Mucosa of descending colon (tissue), 3 donors: Measurements from ENCODE around the gene RAPH1. TPM values are rescaled to one million over a fixed set of nuclear protein-coding genes. Genes with fewer than 3 reads are reported as not detected.

ENCODE experiments used
- ATAC-seq: fragments of 200-7000 bp; cut with Tn5 transposase; one replicate; pipeline ENCODE4 v1.9.1; 2020; ENCODE audit warnings: mild to moderate bottlenecking, moderate library complexity
- DNase-seq, 3 donors: peaks; one replicate each; pipeline ENCODE4 v3.0.0-alpha.2; 2020
- H3K36me3 ChIP-seq: fragments of 200-600 bp; one replicate; pipeline ENCODE4 v1.8.0; 2021; ENCODE audit warnings: low read depth, mild to moderate bottlenecking
- H3K4me1 ChIP-seq: fragments of 200-600 bp; one replicate; pipeline ENCODE4 v1.8.0; 2021; ENCODE audit warnings: low read depth, mild to moderate bottlenecking
- H3K4me3 ChIP-seq: fragments of 200-600 bp; one replicate; pipeline ENCODE4 v1.8.0; 2021; ENCODE audit warnings: mild to moderate bottlenecking
- H3K9me3 ChIP-seq: fragments of 200-600 bp; one replicate; pipeline ENCODE4 v1.8.0; 2021; ENCODE audit warnings: mild to moderate bottlenecking
- intact Hi-C, 2 donors: fragments of 100-400 bp; cut with DNase I in 1 of 2; cut with micrococcal nuclease in 1 of 2; formaldehyde crosslinking; loops; one replicate each; pipeline versions ENCODE4 v1.11.0 to v1.11.1; 2022; cut with DNase I, micrococcal nuclease
- total RNA-seq, 3 donors: library from RNA; stranded (reverse); fragmentation: NEBNext Ultra II Directional in 2 of 3; extraction: Animal tissue kit (Norgen Biotek cat#: 25700) in 2 of 3; gene quantifications; one replicate each; pipeline versions ENCODE4 v1.2.1 to v1.2.4, GENCODE V29; 2021 to 2023
- TF ChIP-seq, protein P1 (sequence below): fragments of 200-600 bp; IDR thresholded peaks from one replicate; pipeline ENCODE4 v1.8.0; 2022; ENCODE audit warnings: antibody characterized with exemption, mild to moderate bottlenecking
- donor health status: DM: no; HTN: no; CAD: no; lungs with moderate emphysema.
- donor health status: DM: no; HTN: no; CAD: no.
- donor health status: DM: no; HTN: yes; CAD: no.

Gene RAPH1
- total RNA-seq, 3 donors from 2014 or later, result 48.4 to 60.2 (median 50.4) TPM

DNA sequence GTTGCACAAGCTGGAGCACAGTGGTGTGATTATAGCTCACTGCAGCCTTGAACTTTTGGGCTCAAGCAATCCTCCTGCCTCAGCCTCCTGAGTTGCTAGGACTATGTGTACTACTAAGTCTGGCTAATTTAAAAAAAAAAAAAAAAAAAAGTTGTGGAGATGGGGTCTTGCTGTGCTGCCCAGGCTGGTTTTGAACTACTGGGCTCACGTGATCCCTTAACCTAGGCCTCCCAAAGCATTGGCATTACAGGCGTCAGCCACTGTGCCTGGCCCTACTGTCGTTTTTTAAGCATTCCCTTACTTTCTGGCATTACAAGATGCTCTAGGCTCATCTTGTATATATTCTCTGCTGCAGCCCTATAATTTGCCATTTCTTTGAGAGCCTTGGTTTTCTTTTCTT, 88.3 kb downstream of the RAPH1 start:
- Histone ChIP-seq H3K36me3 (peaks cover 5% of the 10 kb centered on the region), H3K4me3 (no peak overlapping the region), H3K4me1 (no peaks in the 10 kb centered on the region), H3K9me3 (no peaks in the 10 kb centered on the region)
- ATAC-seq (no peak), DNase-seq (no peak)
- intact Hi-C loops, result no loop called here
- TF ChIP-seq, protein P1, sequence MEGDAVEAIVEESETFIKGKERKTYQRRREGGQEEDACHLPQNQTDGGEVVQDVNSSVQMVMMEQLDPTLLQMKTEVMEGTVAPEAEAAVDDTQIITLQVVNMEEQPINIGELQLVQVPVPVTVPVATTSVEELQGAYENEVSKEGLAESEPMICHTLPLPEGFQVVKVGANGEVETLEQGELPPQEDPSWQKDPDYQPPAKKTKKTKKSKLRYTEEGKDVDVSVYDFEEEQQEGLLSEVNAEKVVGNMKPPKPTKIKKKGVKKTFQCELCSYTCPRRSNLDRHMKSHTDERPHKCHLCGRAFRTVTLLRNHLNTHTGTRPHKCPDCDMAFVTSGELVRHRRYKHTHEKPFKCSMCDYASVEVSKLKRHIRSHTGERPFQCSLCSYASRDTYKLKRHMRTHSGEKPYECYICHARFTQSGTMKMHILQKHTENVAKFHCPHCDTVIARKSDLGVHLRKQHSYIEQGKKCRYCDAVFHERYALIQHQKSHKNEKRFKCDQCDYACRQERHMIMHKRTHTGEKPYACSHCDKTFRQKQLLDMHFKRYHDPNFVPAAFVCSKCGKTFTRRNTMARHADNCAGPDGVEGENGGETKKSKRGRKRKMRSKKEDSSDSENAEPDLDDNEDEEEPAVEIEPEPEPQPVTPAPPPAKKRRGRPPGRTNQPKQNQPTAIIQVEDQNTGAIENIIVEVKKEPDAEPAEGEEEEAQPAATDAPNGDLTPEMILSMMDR, result no peak

DNA sequence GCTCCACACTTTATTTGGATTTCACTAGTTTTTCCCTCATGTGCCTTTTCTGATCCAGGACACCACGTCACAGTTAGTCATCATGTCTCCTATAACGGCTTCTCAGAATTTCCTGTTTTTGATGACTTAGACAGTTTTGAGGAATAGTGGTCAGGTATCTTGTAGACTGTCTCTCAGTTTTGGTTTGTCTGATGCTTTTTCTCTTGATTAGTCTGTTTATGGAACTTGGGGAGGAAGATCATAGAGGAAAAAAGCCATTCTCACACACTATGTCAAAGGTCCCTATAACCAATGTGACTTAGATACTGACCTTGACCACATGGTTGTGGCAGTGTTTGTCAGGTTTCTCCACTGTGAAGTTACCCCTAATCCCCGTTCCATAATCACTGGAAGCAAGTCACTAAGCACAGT, 89.0 kb downstream of the RAPH1 start:
- no peaks in the 10 kb centered on the region for H3K9me3 ChIP-seq
- intact Hi-C loops, result no loop called here
- ATAC-seq (no peak), DNase-seq (no peak)
- H3K4me1 ChIP-seq, result no peaks in the 10 kb centered on the region
- no peak overlapping the region for H3K4me3 ChIP-seq
- peaks cover 5% of the 10 kb centered on the region for H3K36me3 ChIP-seq
- TF ChIP-seq, protein P1, result no peak

DNA sequence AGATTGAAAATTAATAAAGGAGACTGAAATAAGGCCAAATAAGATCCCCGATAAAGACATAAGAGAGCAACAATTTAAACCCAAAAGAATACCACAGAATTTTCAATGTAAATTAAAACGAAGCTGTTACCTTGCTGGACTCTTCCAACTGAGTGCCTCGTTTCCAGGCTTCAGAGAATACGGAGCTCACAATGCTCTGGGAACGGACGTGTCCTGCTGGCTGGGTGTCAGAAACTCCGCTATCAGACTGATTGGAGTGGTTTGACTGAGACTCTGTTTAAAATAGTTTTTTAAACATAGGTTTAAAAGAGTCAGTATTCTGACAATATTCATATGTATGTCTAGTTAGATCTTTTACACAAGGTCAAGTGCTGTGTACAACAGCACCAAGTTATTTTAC, 90.4 kb downstream of the RAPH1 start:
- no peak overlapping the region for H3K4me3 ChIP-seq
- intact Hi-C loops, result no loop called here
- H3K4me1 ChIP-seq, result no peaks in the 10 kb centered on the region
- DNase-seq (no peak), ATAC-seq (no peak)
- peaks cover 5% of the 10 kb centered on the region for H3K36me3 ChIP-seq
- TF ChIP-seq, protein P1, result no peak
- H3K9me3 ChIP-seq, result no peaks in the 10 kb centered on the region

DNA sequence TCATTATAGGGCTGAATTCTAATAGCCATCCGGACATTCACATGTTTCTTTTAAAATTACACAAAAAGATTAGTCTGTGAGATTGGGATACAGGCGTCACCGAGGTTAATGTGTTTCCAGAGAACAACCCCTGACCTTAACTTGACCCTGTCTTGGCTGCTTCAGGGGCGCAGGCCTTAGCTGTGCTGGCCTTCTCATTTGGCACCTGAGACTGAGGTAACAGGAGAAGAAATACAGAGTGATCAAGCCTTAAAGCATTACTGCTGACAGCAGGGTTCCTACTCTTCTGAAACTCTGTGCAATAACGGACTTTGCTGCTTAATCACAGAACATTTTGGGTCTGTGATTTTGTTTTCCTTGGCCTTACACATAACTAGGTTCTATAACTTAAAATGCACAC, 92.6 kb downstream of the RAPH1 start:
- H3K4me1 ChIP-seq, result no peaks in the 10 kb centered on the region
- no peaks in the 10 kb centered on the region for H3K9me3 ChIP-seq
- ATAC-seq, result no peak
- no peak for DNase-seq
- peaks cover 5% of the 10 kb centered on the region for H3K36me3 ChIP-seq
- TF ChIP-seq, protein P1, result no peak
- intact Hi-C loops, result no loop called here
- H3K4me3 ChIP-seq, result no peak overlapping the region

DNA sequence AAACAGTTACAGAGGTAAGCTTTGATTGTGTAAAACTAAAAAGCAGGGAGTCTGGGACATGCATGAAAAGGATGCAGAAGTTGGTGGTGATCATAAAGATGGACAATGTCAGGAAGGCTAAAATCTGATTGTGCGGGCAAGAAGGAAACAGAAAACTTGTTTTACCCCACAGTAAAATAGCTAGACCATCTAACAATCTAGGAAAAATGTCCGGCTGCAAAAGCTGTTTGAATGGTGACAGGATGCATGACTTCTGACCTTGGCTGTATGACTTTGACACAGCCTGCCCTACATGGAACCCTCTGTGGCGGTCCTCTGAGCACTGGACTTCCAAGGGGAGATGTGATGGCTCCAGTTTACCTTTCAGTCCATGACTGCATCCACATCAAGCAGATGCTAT, 93.6 kb downstream of the RAPH1 start:
- no peaks in the 10 kb centered on the region for H3K4me1 ChIP-seq
- H3K36me3 ChIP-seq, result peaks cover 5% of the 10 kb centered on the region
- TF ChIP-seq, protein P1, result no peak
- no peak overlapping the region for H3K4me3 ChIP-seq
- intact Hi-C loops, result no loop called here
- no peak for ATAC-seq
- no peak for DNase-seq
- H3K9me3 ChIP-seq, result no peaks in the 10 kb centered on the region

DNA sequence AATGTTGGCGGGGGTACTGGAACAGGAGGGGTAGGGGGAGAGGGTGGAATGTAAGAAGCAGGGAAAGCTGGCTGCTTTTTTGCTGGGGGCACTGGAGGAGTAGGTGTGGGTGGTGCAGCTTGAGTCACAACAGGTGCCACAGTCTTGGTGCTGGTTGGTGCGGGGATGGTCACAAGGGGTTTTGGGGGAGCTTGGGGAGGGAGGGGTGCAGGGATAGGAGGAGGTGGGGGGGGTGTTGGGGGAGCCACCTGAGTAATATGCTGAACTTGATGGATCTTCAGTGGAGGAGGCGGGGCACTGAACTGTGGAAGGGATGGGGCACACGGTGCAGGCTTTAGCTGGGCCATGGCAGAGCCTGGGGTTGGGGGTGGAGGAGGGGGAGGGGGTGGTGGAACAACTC, 94.4 kb downstream of the RAPH1 start:
- Histone ChIP-seq H3K36me3 (peaks cover 5% of the 10 kb centered on the region), H3K4me3 (no peak overlapping the region), H3K4me1 (no peaks in the 10 kb centered on the region), H3K9me3 (no peaks in the 10 kb centered on the region)
- DNase-seq, result no peak
- TF ChIP-seq, protein P1, result no peak
- ATAC-seq, result no peak
- intact Hi-C loops, result no loop called here
